ENCODE data around the gene CSNK1A1.
A peak's percentile ranks its signal among the peaks of the same experiment; 100 is the strongest.
"Not testable (repeated sequence)": the region's sequence is repeated elsewhere in the genome, so short reads cannot be mapped to it uniquely, and the experiment has no call there.

GRCh38 chr5:149564542-149565140 lies 13.4 kb upstream of the CSNK1A1 start:
- peak; percentile 81 for TF ChIP-seq CTCF (IDR thresholded peaks at IDR 0.05)
- TF ChIP-seq RNF2 (IDR thresholded peaks at IDR 0.05; ENCODE audit: borderline replicate concordance, low read depth); POLR2A (IDR thresholded peaks at IDR 0.05; ENCODE audit: low read length); ELK1 (IDR thresholded peaks at IDR 0.05; ENCODE audit: low read depth, low read length); ESRRA (IDR thresholded peaks at IDR 0.05; ENCODE audit: borderline replicate concordance, low read length); ZFP36 (IDR thresholded peaks at IDR 0.05; ENCODE audit: borderline replicate concordance, partially characterized antibody); CEBPB (IDR thresholded peaks at IDR 0.05); GATA3 (IDR thresholded peaks at IDR 0.05; ENCODE audit: borderline replicate concordance); RFX5 (IDR thresholded peaks at IDR 0.05); TP53 (CRISPR knock-in tag; IDR thresholded peaks at IDR 0.05); POLR2AphosphoS2 (conservative IDR thresholded peaks at IDR 0.05; ENCODE audit: low read length); CBX8 (IDR thresholded peaks at IDR 0.05): not testable (repeated sequence)
- peak; percentile 61; the same call in 2 of the 3 replicates for TF ChIP-seq SMC3 (IDR thresholded peaks at IDR 0.05)
- TF ChIP-seq MAX (IDR thresholded peaks at IDR 0.05), result peak; percentile 19; the same call in 1 of the 2 replicates

Measured in A549 (cell line).